HepG2 (cell line): Measurements from ENCODE around the gene SEMA4A. TPM values are rescaled to one million over a fixed set of nuclear protein-coding genes. Genes with fewer than 3 reads are reported as not detected.

Experiments
- ATAC-seq: fragments of 200-7000 bp; cut with Tn5 transposase; 3 replicates; pipeline ENCODE4 v1.9.1; 2020; ENCODE audit warnings: mild to moderate bottlenecking, moderate library complexity
- BruUV-seq: library from RNA; stranded (reverse); fragments of 400-500 nt; replicated peaks from 2 replicates; lab custom pipeline; 2021; lab: Mats Ljungman, UMichigan
- CTCF ChIA-PET: fragments of 300-600 bp; formaldehyde crosslinking; extraction: SDS; loops from one replicate; lab custom pipeline; 2021; ENCODE audit warnings: low total read pairs, inconsistent platforms, low intra/inter-chr PET ratio; lab: Yijun Ruan, JAX
- POLR2A ChIA-PET: fragments of 350-600 bp; sonication (Branson Sonifier 250); formaldehyde crosslinking; loops from one replicate; lab custom pipeline; 2020; ENCODE audit warnings: antibody characterized with exemption, inconsistent platforms; lab: Yijun Ruan, JAX
- DNase-seq: peaks from one replicate; pipeline ENCODE4 v3.0.0-alpha.2; 2015; ENCODE audit warnings: low spot score
- FAIRE-seq: peaks from 3 replicates; lab custom pipeline; 2011; peaks lifted over from hg19 to GRCh38; lab: Jason Lieb, UNC
- H2AFZ ChIP-seq: one replicate; pipeline ENCODE4 v1.6.1; 2011; ENCODE audit warnings: low read length, inconsistent platforms
- H3K27ac ChIP-seq: fragments of 300-600 bp; 3 replicates; pipeline ENCODE4 v1.8.0; 2011; ENCODE audit warnings: mixed run types, mild to moderate bottlenecking, mixed read lengths, low read length, inconsistent platforms; ENCODE audit not compliant: insufficient read depth; ENCODE audit errors: extremely low read length
- H3K27me3 ChIP-seq, 2 experiments: fragments of 200-600 bp in 1 of 2; 2 replicates in 1 of 2; 3 replicates in 1 of 2; pipeline versions ENCODE4 v1.6.0 to v1.8.0; 2011; ENCODE audit warnings: low read length in 2 of 2, mild to moderate bottlenecking in 2 of 2, moderate library complexity in 2 of 2, inconsistent platforms in 1 of 2; ENCODE audit not compliant: insufficient read depth in 2 of 2, control insufficient read depth in 1 of 2
- H3K36me3 ChIP-seq, 2 experiments: fragments of 200-600 bp in 1 of 2; replicated peaks in 1 of 2; 2 replicates in 1 of 2; 3 replicates in 1 of 2; pipeline versions ENCODE4 v1.5.1 to v1.8.0; 2011; ENCODE audit warnings: low read length in 2 of 2, inconsistent platforms in 1 of 2; ENCODE audit not compliant: insufficient read depth in 2 of 2, control insufficient read depth in 1 of 2
- H3K4me1 ChIP-seq: 2 replicates; pipeline ENCODE4 v1.5.1; 2012; ENCODE audit warnings: low read length, inconsistent platforms; ENCODE audit not compliant: insufficient read depth
- H3K4me2 ChIP-seq: 2 replicates; pipeline ENCODE4 v1.6.0; 2011; ENCODE audit warnings: low read depth, low read length, inconsistent platforms
- H3K4me3 ChIP-seq, 3 experiments: fragments of 200-600 bp in 1 of 3; sonication (generic), shearing (Covaris generic) in 1 of 3; replicated peaks in 1 of 3; 2 replicates each; pipeline ENCODE4 v1.5.1; 2011 to 2016; ENCODE audit warnings: low read length in 3 of 3, inconsistent platforms in 2 of 3, low read depth in 2 of 3, mild to moderate bottlenecking in 2 of 3, control low read depth in 1 of 3, mixed read lengths in 1 of 3; ENCODE audit not compliant: insufficient read depth in 1 of 3
- H3K79me2 ChIP-seq: one replicate; pipeline ENCODE4 v1.6.1; 2011; ENCODE audit warnings: low read length, inconsistent platforms; ENCODE audit not compliant: insufficient read depth
- H3K9ac ChIP-seq: 2 replicates; pipeline ENCODE4 v1.6.0; 2011; ENCODE audit warnings: mild to moderate bottlenecking, low read depth, low read length, inconsistent platforms; ENCODE audit not compliant: insufficient read depth
- H3K9me3 ChIP-seq: 2 replicates; pipeline ENCODE4 v1.5.1; 2012; ENCODE audit warnings: mild to moderate bottlenecking, low read length
- H4K20me1 ChIP-seq: 2 replicates; pipeline ENCODE4 v1.6.0; 2011; ENCODE audit warnings: inconsistent platforms, mild to moderate bottlenecking, low read length, moderate library complexity; ENCODE audit not compliant: insufficient read depth
- FOXC1 ChIP-seq: sonication (generic); formaldehyde crosslinking; IDR thresholded peaks from 2 replicates; pipeline ENCODE4 v1.8.0; 2022; ENCODE audit warnings: mild to moderate bottlenecking, missing genetic modification reagents, borderline replicate concordance
- HNF4A ChIP-seq: sonication (generic); formaldehyde crosslinking; IDR thresholded peaks from 2 replicates; pipeline ENCODE4 v1.4.0; 2020; ENCODE audit warnings: missing genetic modification reagents
- LCORL ChIP-seq, 2 experiments: fragments of 450-650 bp in 1 of 2; sonication (generic) in 1 of 2; formaldehyde crosslinking in 1 of 2; IDR thresholded peaks; 2 replicates each; pipeline versions ENCODE4 v1.5.0 to v1.6.1; 2017 to 2020; ENCODE audit warnings: antibody characterized with exemption in 1 of 2, missing genetic modification reagents in 1 of 2
- NFYC ChIP-seq: IDR thresholded peaks from 2 replicates; pipeline ENCODE4 v1.6.1; 2016; ENCODE audit warnings: missing genetic modification reagents, missing compliant biosample characterization
- RFX3 ChIP-seq: IDR thresholded peaks from 2 replicates; pipeline ENCODE4 v1.6.1; 2016; ENCODE audit warnings: missing biosample characterization, missing genetic modification reagents
- ZNF292 ChIP-seq: sonication (generic); formaldehyde crosslinking; IDR thresholded peaks from 2 replicates; pipeline ENCODE4 v1.8.1; 2022; ENCODE audit warnings: mild to moderate bottlenecking, low read depth, missing genetic modification reagents, borderline replicate concordance
- ZNF569 ChIP-seq: sonication (generic); formaldehyde crosslinking; IDR thresholded peaks from 2 replicates; pipeline ENCODE4 v1.5.0; 2020; ENCODE audit warnings: mild to moderate bottlenecking, missing genetic modification reagents, moderate library complexity, borderline replicate concordance
- ZSCAN25 ChIP-seq: sonication (generic); formaldehyde crosslinking; IDR thresholded peaks from 2 replicates; pipeline ENCODE4 v1.8.0; 2022; ENCODE audit warnings: mild to moderate bottlenecking, missing genetic modification reagents
- WGBS: methylation state at CpG from one replicate; pipeline ENCODE4 v1.1.6; 2017; ENCODE audit warnings: low lambda C conversion rate; 5-methylcytosine and 5-hydroxymethylcytosine counted together
- in situ Hi-C: cut with HindIII; loops from 2 replicates; pipeline ENCODE4 v1.10.0; 2017; ENCODE audit warnings: low pct_unique_long_range_greater_than_20kb; ENCODE audit not compliant: extremely low pct_ligation_motif_present
- intact Hi-C: fragments of 100-400 bp; cut with micrococcal nuclease; formaldehyde crosslinking; loops from one replicate; pipeline ENCODE4 v1.10.0; 2022; ENCODE audit not compliant: unreplicated experiment
- polyA plus RNA-seq, 8 experiments: library from polyadenylated mRNA; depleted of rRNA in 3 of 8; stranded (reverse) in 7 of 8; unstranded in 1 of 8; fragments of >200 nt; fragmentation: Illumina TruSeq in 4 of 8; extraction: Trizol in 4 of 8; gene quantifications; 2 replicates each; pipeline versions ENCODE4 v1.2.1 to v1.2.3, GENCODE V29; 2011 to 2016; ENCODE audit warnings: low read depth in 4 of 8, missing spikeins in 1 of 8, mixed read lengths in 1 of 8; ENCODE audit not compliant: insufficient read depth in 1 of 8
- total RNA-seq, 5 experiments: library from RNA; depleted of rRNA; stranded (reverse); fragments of >200 nt; fragmentation: Illumina TruSeq; extraction: Trizol; gene quantifications; 2 replicates each; pipeline ENCODE4 v1.2.3, GENCODE V29; 2016; ENCODE audit warnings: low read depth in 1 of 5
- TF ChIP-seq, protein P1 (sequence below): sonication (generic); formaldehyde crosslinking; IDR thresholded peaks from 2 replicates; pipeline ENCODE4 v1.5.1; 2020; ENCODE audit warnings: mild to moderate bottlenecking, missing genetic modification reagents, moderate library complexity

Gene SEMA4A
- total and polyA plus RNA-seq, 2 of the 13 experiments (the other 11 are each of a cell fraction or from before 2014, with no cell fraction given) = 0.09 to 0.20 TPM

DNA sequence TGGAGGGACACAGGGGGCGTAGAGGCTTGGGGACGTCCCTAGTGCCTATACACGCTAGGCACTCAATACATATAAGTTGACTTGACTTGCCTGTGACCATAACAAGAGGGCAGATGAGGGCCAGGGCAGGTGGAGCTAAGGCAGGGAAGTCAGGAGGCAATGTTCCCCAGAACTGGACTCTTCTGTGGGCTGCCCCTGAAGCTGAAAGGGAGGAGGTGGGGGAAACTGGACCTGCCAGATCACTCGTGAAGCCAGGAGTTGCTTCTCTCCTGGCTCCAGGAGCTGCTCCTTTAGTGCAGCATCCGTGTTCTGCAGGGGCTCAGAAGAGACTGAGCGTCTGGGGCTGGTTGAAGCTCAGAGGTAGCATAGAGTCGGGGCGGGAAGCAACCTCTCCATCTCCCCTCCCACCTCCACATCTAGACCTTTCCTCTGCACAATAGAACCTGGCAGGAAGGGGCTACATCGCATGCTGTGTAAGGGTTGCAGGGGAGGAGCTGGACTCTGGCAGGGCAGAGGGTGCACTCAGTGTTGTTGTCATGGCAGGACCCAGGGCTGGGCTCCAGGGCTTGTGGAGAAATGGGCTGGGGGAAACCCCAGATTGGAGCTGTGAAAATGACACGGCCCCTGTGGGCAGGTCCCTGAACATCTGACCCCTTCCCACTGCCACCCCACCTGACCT, 2.9 kb upstream of the SEMA4A start:
- in situ Hi-C loops (no loop called here), intact Hi-C loops (no loop called here)
- FAIRE-seq (no peak), ATAC-seq (peak; percentile 61), DNase-seq (no peak)
- no peaks in the 10 kb centered on the region for H4K20me1 ChIP-seq
- WGBS = 12% methylated on average over 9 of the region's 10 CpGs
- H3K4me3 ChIP-seq = peak overlapping the region in 1 of 3 experiments; percentile 41; a peak in 2 of 6 replicates
- peak overlapping the region; percentile 70 for H3K4me2 ChIP-seq
- no peak overlapping the region for H3K27ac ChIP-seq
- H3K27me3 ChIP-seq = peaks cover 0 to 20% of the 10 kb centered on the region in 2 experiments; a peak in 3 of 5 replicates
- no peaks in the 10 kb centered on the region for H3K36me3 ChIP-seq
- peaks cover 71% of the 10 kb centered on the region for H3K4me1 ChIP-seq
- no peak overlapping the region for H2AFZ ChIP-seq
- no peak overlapping the region for H3K9ac ChIP-seq
- no peaks in the 10 kb centered on the region for H3K9me3 ChIP-seq
- BruUV-seq = no TSS peak
- H3K79me2 ChIP-seq = no peaks in the 10 kb centered on the region
- 0 out of 2 replicates have a peak, but pooled peaks have one; percentile 12 for TF ChIP-seq HNF4A (CRISPR knock-in tag)
- no peak for TF ChIP-seq LCORL (IDR thresholded peaks at IDR 0.05)
- 0 out of 2 replicates have a peak, but pooled peaks have one; percentile 23 for TF ChIP-seq LCORL (CRISPR knock-in tag; IDR thresholded peaks at IDR 0.05)
- TF ChIP-seq ZNF292 (CRISPR knock-in tag) = 0 out of 2 replicates have a peak, but pooled peaks have one; percentile 29
- TF ChIP-seq FOXC1 = 0 out of 2 replicates have a peak, but pooled peaks have one; percentile 32
- no peak for TF ChIP-seq RFX3 (CRISPR knock-in tag)
- no peak for TF ChIP-seq NFYC (CRISPR knock-in tag)
- TF ChIP-seq ZNF569 = no peak
- TF ChIP-seq ZSCAN25 (CRISPR knock-in tag) = peak; percentile 96
- TF ChIP-seq, protein P1, sequence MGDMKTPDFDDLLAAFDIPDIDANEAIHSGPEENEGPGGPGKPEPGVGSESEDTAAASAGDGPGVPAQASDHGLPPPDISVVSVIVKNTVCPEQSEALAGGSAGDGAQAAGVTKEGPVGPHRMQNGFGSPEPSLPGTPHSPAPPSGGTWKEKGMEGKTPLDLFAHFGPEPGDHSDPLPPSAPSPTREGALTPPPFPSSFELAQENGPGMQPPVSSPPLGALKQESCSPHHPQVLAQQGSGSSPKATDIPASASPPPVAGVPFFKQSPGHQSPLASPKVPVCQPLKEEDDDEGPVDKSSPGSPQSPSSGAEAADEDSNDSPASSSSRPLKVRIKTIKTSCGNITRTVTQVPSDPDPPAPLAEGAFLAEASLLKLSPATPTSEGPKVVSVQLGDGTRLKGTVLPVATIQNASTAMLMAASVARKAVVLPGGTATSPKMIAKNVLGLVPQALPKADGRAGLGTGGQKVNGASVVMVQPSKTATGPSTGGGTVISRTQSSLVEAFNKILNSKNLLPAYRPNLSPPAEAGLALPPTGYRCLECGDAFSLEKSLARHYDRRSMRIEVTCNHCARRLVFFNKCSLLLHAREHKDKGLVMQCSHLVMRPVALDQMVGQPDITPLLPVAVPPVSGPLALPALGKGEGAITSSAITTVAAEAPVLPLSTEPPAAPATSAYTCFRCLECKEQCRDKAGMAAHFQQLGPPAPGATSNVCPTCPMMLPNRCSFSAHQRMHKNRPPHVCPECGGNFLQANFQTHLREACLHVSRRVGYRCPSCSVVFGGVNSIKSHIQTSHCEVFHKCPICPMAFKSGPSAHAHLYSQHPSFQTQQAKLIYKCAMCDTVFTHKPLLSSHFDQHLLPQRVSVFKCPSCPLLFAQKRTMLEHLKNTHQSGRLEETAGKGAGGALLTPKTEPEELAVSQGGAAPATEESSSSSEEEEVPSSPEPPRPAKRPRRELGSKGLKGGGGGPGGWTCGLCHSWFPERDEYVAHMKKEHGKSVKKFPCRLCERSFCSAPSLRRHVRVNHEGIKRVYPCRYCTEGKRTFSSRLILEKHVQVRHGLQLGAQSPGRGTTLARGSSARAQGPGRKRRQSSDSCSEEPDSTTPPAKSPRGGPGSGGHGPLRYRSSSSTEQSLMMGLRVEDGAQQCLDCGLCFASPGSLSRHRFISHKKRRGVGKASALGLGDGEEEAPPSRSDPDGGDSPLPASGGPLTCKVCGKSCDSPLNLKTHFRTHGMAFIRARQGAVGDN (CRISPR knock-in tag) = peak; percentile 62
- ChIA-PET POLR2A (interaction anchor here (0.6 to 2.1 kb wide), 6 partner anchors 22 to 216 kb away, joined by 3 to 12 read pairs (median 4); partner anchors contain the start of genes KHDC4, LMNA and PMF1), CTCF (no interaction called here)
